HG02642 (cell line): ENCODE results near the gene CBFA2T3.

Source experiments
- ATAC-seq: cut with Tn5 transposase; IDR thresholded peaks from one replicate; pipeline ENCODE4 v1.9.1; 2021; ENCODE audit warnings: mild to moderate bottlenecking; ENCODE audit not compliant: unreplicated experiment, poor library complexity

Gene CBFA2T3

GRCh38 chr16:88883946-88884345, 93.1 kb downstream of the CBFA2T3 start:
- no peak for ATAC-seq

DNA sequence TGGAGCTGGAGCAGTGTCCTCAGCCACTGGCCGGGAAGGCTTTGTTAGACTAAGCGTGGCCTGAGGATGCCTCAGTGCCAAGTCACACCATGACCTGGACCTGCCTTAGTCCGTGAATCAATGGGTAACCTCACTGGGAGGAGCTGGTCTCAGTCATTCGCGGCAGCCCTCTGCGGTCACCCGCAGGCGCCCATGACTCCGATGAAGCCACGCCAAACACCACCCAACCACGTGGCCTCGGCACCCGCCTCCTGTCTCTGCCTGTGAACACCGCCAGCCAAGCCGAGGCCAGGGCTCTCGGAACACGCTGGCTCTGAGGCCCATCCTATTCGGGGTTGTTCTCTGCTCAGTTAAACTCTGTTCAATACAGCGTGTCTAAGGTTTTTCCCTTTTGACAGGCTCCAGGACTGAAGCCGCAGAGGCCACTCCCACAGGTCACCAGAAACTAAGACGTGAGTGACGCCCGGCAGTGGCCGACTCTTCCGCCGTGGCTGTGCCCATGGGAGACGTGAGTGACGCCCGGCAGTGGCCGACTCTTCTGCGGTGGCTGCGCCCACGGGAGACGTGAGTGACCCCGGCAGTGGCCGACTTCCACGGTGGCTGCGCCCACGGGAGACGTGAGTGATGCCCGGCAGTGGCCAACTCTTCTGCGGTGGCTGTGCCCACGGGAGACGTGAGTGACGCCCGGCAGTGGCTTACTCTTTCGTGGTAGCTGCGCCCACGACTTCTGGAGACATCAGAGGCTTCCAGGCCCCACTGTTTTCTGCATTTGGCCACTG, 93.7 kb downstream of the CBFA2T3 start:
- ATAC-seq = no peak

DNA sequence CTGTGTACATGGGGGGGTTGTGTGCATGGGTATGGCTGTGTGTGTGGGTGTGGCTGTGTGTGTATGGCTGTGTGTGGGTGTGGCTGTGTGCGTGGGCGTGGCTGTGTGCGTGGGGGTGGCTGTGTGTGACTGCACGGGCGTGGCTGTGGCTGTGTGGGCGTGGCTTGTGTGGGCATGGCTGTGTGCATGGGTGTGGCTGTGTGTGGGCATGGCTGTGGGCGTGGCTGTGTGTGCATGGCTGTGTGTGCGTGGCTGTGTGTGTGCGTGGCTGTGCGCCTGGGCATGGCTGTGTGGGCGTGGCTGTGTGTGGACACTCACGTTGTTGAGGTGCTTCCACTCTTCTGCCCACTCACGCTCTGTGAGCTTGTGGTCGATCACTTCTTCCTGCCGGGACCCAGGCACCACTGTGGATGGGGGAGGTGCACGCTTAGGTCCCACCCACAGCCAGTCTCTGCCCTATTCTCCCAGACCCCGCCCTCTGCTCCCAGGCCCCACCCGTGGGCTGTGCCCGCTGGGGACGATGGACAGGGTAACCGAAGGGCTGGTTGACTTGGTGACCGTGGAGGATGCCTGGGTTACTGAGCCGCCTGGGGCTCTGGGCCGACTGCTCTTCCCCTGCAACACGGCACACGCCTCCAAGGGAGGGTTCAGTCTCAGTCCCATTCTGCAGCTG, 94.5 kb downstream of the CBFA2T3 start:
- no peak for ATAC-seq

GRCh38 chr16:88881675-88882357, 95.2 kb downstream of the CBFA2T3 start:
- ATAC-seq = no peak

DNA sequence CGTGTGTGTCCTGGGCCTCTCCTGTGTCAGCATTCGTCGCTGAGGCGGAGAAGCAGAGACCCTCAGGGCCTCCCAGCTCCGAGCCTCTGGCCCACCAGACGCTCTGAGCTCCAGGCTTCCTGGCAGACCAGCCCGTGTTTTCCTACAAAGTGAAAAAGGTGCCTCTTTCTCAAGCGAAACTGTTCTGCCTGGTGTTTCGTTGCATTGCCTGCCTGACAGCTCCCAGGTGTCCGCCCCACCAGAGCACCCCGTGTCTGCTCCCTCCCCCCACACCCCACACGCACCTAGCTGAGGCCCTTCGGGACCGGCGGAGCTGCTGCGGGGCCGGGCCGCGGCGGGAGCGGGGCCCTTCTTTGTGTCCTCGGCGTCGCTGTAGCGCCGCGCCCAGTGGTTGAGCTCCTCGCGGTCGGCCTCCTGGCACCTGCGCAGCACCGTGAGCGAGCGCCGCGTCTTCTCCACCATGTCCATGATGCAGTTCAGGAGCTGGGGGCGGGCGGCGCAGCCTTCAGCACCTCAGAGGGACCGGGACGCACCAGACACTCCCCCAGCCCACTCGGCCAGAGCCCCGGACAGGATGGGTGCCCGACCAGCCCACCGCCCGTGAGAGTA, 95.9 kb downstream of the CBFA2T3 start:
- ATAC-seq = no peak

GRCh38 chr16:88880226-88881006, 96.6 kb downstream of the CBFA2T3 start:
- no peak for ATAC-seq

- no peak for ATAC-seq
Observed at GRCh38 chr16:88879788-88880055, 97.3 kb downstream of the CBFA2T3 start.

DNA sequence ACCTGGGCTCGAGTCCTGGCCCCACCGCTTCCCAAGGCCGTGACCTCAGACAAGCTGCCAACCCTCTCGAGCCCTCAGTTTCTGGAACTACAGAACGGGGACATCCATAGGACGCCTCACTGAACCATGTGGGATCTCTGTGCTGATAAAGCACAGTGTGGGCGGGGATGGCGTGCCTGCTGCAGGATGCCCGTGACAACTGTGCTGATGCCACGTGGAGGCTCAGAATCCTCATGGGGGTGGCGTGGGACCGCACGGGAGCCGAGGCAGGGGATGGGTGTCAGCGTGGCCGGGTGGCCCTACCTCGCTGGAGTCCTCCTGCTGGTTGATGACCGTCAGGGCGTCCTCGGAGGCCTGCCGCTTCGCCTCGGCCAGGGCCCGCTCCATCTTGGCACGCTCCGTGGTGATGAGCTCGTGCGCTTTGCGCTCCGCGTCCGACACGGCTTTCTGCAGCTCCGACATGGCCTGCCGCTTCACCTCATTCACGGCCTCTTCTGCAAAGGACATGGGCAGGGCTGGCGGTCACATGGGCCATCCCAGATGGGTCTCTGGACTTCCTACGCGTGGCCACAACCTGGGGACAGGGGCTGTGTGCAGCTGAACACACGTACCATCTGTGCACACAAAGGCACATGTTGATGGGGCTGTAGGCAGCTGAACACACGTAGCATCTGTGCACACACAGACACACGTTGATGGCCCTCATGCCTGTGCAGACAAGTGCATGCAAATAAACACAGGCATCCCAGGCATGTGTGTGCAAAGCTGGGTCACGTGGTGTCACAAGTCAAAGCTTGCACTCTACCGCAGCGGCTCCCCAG, 97.8 kb downstream of the CBFA2T3 start:
- no peak for ATAC-seq

DNA sequence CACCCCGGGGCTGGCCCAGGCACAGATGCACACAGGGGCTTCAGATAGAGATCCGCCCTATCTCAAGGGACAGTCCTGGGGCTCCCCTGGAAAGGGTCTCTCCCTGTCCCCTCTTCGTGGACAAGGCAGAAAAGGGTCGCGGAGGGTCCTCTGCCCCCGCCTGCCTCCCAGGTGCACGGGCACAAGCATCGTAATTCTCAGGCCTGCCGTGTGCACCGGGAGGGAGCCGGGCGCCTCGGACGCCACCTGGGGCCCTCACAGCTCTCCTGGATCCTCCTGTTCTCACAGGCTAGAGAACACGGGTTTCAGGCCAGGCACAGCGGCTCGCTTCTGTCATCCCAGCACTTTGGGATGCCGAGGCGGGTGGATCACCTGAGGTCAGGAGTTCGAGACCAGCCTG, 98.7 kb downstream of the CBFA2T3 start:
- ATAC-seq = no peak

- no peak for ATAC-seq
Observed at GRCh38 chr16:88877564-88878289, 99.3 kb downstream of the CBFA2T3 start.

DNA sequence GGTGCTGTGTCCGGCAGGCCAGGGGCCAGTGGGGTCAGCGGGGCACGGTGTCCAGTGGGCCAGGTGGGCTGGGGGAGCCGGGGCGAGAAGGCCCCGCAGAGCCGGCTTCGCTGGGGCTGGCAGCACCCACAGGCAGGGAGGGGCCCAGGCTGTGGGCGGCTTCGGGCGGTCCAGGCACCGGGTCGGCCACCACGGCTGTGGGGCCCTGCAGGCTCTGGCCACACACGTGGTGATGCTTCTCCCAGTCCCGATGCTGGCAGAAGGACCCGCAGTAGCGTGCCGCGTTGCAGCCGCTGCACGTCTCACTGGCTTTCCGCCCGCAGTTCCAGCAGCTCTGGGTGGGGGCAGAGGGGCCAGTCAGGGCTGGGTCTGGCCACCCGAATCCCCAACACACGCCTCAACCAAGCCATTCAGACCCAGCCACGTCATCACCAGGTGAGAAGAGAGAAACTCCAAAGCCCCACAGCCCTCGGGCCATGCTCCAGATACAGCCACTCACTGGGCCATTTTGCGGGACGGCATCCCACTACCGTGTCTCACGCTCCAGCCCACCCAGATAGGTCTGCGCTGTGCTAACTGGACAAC, 100.0 kb downstream of the CBFA2T3 start:
- ATAC-seq = no peak

GRCh38 chr16:88875703-88876234, 101.2 kb downstream of the CBFA2T3 start:
- no peak for ATAC-seq

DNA sequence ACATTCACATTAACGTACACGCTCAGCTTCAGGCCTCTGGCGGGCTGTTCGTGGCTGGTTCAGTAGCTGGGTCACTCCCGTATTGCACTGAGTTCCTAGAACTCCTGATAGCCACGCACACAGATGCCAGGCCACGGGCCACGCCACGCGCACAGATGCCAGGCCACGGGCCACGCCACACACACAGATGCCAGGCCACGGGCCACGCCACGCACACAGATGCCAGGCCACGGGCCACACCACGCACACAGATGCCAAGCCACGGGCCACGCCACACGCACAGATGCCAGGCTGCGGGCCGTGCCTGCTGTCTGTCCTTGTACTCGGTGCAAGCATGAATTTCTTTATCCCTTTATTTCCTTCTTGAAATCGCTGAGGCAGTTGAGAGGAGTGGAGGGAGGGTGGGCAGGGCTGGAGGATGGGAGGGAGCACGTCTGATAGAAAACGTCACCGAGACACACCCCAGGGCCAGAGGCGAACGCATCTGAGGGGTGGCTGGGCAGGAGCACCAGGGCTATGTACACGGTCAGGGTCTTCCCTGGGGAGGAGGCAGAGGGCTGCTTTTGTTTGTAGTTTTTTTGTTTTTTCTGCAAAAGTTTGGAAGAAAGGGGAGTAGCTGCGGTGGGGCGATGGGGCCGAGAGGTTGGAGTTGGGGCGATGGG, 101.9 kb downstream of the CBFA2T3 start:
- ATAC-seq = no peak

GRCh38 chr16:88872650-88873331, 104.2 kb downstream of the CBFA2T3 start:
- ATAC-seq = no peak

DNA sequence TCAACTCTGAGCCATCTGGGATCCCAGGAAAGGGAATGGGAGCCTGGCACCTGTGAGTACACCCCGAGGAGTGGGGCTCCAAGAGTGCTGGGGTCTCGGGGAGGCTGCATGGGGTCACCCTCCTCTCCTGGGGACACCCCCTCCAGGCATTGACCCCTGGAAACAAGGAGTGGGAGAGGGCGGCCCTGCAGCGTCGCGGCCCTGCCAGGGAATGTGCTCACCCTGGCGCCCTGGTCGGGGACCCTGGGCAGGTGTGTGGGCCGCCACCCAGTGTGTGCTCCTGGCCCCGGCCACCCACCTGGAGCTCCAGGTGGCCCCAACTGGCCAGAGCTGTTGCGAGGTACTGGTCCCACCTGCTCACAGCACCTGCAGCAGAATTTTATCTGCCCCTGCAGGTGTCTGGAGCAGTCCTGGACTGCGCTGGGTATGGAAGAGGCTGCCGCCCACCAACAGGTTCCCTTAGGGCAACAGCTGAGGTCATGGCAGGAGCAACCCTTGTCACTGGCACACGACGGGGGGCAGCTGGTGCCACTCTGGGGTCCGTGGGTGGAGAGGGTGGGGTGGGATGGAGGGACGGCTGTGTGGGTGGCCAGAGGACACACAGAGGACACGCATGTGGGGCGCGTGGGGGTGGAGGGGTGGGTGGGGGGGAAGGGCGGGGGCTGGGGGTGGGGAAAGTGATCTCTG, 105.1 kb downstream of the CBFA2T3 start:
- ATAC-seq = no peak

- no peak for ATAC-seq
Observed at GRCh38 chr16:88871349-88871702, 105.7 kb downstream of the CBFA2T3 start.
